GM12878 (cell line): ENCODE data around the gene CLIC5. TPM values are rescaled to one million over a fixed set of nuclear protein-coding genes. Genes with fewer than 3 reads are reported as not detected.

Source experiments
- ATAC-seq: fragments of 200-7000 bp; cut with Tn5 transposase; 3 replicates; pipeline ENCODE4 v1.9.1; 2020; ENCODE audit warnings: mild to moderate bottlenecking, moderate library complexity
- BruUV-seq: library from RNA; stranded (reverse); fragments of 400-500 nt; replicated peaks from 2 replicates; lab custom pipeline; 2021; lab: Mats Ljungman, UMichigan
- CTCF ChIA-PET: fragments of 300-600 bp; sonication (Branson Sonifier 250); formaldehyde crosslinking; extraction: SDS; loops from one replicate; lab custom pipeline; 2021; ENCODE audit warnings: inconsistent platforms; lab: Yijun Ruan, JAX
- POLR2A ChIA-PET: fragments of 350-600 bp; formaldehyde crosslinking; extraction: SDS; loops from one replicate; lab custom pipeline; 2021; ENCODE audit warnings: inconsistent platforms; lab: Charles Lee
- RAD21 ChIA-PET: fragments of 300-600 bp; sonication (Branson Sonifier 250); formaldehyde crosslinking; loops from one replicate; lab custom pipeline; 2023; ENCODE audit warnings: antibody characterized with exemption; ENCODE audit not compliant: unreplicated experiment; lab: Charles Lee
- SMC1A ChIA-PET: fragments of 300-600 bp; sonication (Branson Sonifier 250); formaldehyde crosslinking; loops from one replicate; lab custom pipeline; 2023; ENCODE audit not compliant: unreplicated experiment, uncharacterized antibody; lab: Charles Lee
- DNase-seq: peaks from one replicate; pipeline ENCODE4 v3.0.0-alpha.2; 2011; ENCODE audit warnings: low read depth, low spot score
- FAIRE-seq: peaks from 3 replicates; lab custom pipeline; 2011; peaks lifted over from hg19 to GRCh38; lab: Jason Lieb, UNC
- H2AFZ ChIP-seq: 2 replicates; pipeline ENCODE4 v1.6.0; 2011; ENCODE audit warnings: low read depth, low read length, control low read depth; ENCODE audit not compliant: control insufficient read depth
- H3K27ac ChIP-seq: 2 replicates; pipeline ENCODE4 v1.5.1; 2011; ENCODE audit warnings: control low read depth; ENCODE audit not compliant: control insufficient read depth, insufficient read depth
- H3K27me3 ChIP-seq, 2 experiments: replicated peaks in 1 of 2; 2 replicates each; pipeline versions ENCODE4 v1.6.0 to v1.6.1; 2011; ENCODE audit warnings: low read length in 1 of 2; ENCODE audit not compliant: control insufficient read depth in 2 of 2, insufficient read depth in 2 of 2
- H3K36me3 ChIP-seq, 2 experiments: 2 replicates each; pipeline ENCODE4 v1.5.1; 2011; ENCODE audit warnings: low read length in 1 of 2; ENCODE audit not compliant: control insufficient read depth in 2 of 2, insufficient read depth in 2 of 2
- H3K4me1 ChIP-seq: 2 replicates; pipeline ENCODE4 v1.6.1; 2011; ENCODE audit warnings: mild to moderate bottlenecking, low read length, moderate library complexity, mixed read lengths; ENCODE audit not compliant: control insufficient read depth, insufficient read depth
- H3K4me2 ChIP-seq: 2 replicates; pipeline ENCODE4 v1.6.0; 2011; ENCODE audit warnings: control low read depth; ENCODE audit not compliant: control insufficient read depth, insufficient read depth
- H3K4me3 ChIP-seq: fragments of 200-600 bp; sonication (generic); 2 replicates; pipeline ENCODE4 v1.5.1; 2016
- H3K79me2 ChIP-seq: 2 replicates; pipeline ENCODE4 v1.6.0; 2011; ENCODE audit warnings: low read length; ENCODE audit not compliant: control insufficient read depth, insufficient read depth
- H3K9ac ChIP-seq: 2 replicates; pipeline ENCODE4 v1.8.0; 2011; ENCODE audit warnings: low read length, control low read depth, mixed read lengths; ENCODE audit not compliant: control insufficient read depth, insufficient read depth
- H3K9me3 ChIP-seq: replicated peaks from 3 replicates; pipeline ENCODE4 v1.5.1; 2011; ENCODE audit warnings: mild to moderate bottlenecking, low read length; ENCODE audit not compliant: control insufficient read depth, insufficient read depth
- H4K20me1 ChIP-seq: 2 replicates; pipeline ENCODE4 v1.6.0; 2011; ENCODE audit not compliant: control insufficient read depth, insufficient read depth
- BCL3 ChIP-seq: IDR thresholded peaks from 2 replicates; pipeline ENCODE4 v1.6.1; 2011; ENCODE audit warnings: borderline replicate concordance, low read depth, mild to moderate bottlenecking, moderate library complexity, low read length; ENCODE audit not compliant: insufficient read depth, poor library complexity, severe bottlenecking
- BRCA1 ChIP-seq: IDR thresholded peaks from 2 replicates; pipeline ENCODE4 v1.6.1; 2011; ENCODE audit warnings: low read depth, low read length, improper control_type of control experiment
- CBX3 ChIP-seq: fragments of 200-600 bp; sonication (generic); IDR thresholded peaks from 2 replicates; pipeline ENCODE4 v1.6.1; 2016; ENCODE audit warnings: low read depth, borderline replicate concordance
- KLF5 ChIP-seq: fragments of 450-650 bp; IDR thresholded peaks from 2 replicates; pipeline ENCODE4 v1.6.1; 2014; ENCODE audit warnings: mild to moderate bottlenecking; ENCODE audit not compliant: partially characterized antibody
- MLLT1 ChIP-seq: fragments of 450-650 bp; IDR thresholded peaks from 2 replicates; pipeline ENCODE4 v1.6.1; 2016; ENCODE audit warnings: mild to moderate bottlenecking
- MTA2 ChIP-seq: fragments of 450-650 bp; IDR thresholded peaks from 2 replicates; pipeline ENCODE4 v1.6.1; 2016; ENCODE audit warnings: low read depth, mild to moderate bottlenecking, moderate library complexity
- TCF12 ChIP-seq: IDR thresholded peaks from 2 replicates; pipeline ENCODE4 v1.6.1; 2011; ENCODE audit warnings: low read depth, mild to moderate bottlenecking, low read length
- TCF7 ChIP-seq: IDR thresholded peaks from 2 replicates; pipeline ENCODE4 v1.6.1; 2014; ENCODE audit warnings: antibody characterized with exemption, borderline replicate concordance
- USF2 ChIP-seq: IDR thresholded peaks from 2 replicates; pipeline ENCODE4 v1.6.1; 2011; ENCODE audit warnings: low read depth, low read length, improper control_type of control experiment, borderline replicate concordance
- ZBTB33 ChIP-seq: fragments of 450-650 bp; IDR thresholded peaks from 2 replicates; pipeline ENCODE4 v1.6.1; 2017; ENCODE audit warnings: mild to moderate bottlenecking
- WGBS: methylation state at CpG from one replicate; pipeline ENCODE4 v1.1.6; 2016; ENCODE audit warnings: low lambda C conversion rate; ENCODE audit not compliant: insufficient replicate concordance, insufficient coverage; ENCODE audit errors: missing lambda C conversion rate; 5-methylcytosine and 5-hydroxymethylcytosine counted together
- in situ Hi-C: fragments of 300-500 bp; cut with MboI; formaldehyde crosslinking; loops from 9 replicates; pipeline ENCODE4 v1.14.3; 2018; ENCODE audit warnings: mixed read lengths
- intact Hi-C: fragments of 100-400 bp; cut with micrococcal nuclease; formaldehyde crosslinking; loops from one replicate; pipeline ENCODE4 v1.14.2; 2022; ENCODE audit not compliant: unreplicated experiment
- polyA plus RNA-seq, 11 experiments: library from polyadenylated mRNA; depleted of rRNA in 4 of 11; unstranded in 6 of 11; stranded (reverse) in 5 of 11; fragments of >200 nt; fragmentation: Nextera tagmentation in 4 of 11; fragmentation: Illumina TruSeq in 1 of 11; extraction: Ambion mirVana in 4 of 11; extraction: Trizol in 1 of 11; gene quantifications; 1 replicate in 1 of 11; 2 replicates in 10 of 11; pipeline versions ENCODE4 v1.2.1 to v1.2.3, GENCODE V29; 2011 to 2016; ENCODE audit warnings: inconsistent platforms in 2 of 11, missing spikeins in 2 of 11, low read depth in 1 of 11
- total RNA-seq, 4 experiments: library from RNA; depleted of rRNA in 3 of 4; stranded (reverse); fragments of >200 nt in 3 of 4; fragmentation: Illumina TruSeq in 1 of 4; extraction: Trizol in 1 of 4; gene quantifications; 2 replicates each; pipeline versions ENCODE4 v1.2.1 to v1.2.3, GENCODE V29; 2013 to 2021

The CLIC5 gene
- total and polyA plus RNA-seq, 10 of the 15 experiments (the other 5 are each of a cell fraction or from before 2014, with no cell fraction given) = 0.01 to 0.08 (median 0.02) TPM; not detected in 7

- TF ChIP-seq USF2 = no peak
- TF ChIP-seq BCL3 = no peak
- no peak for TF ChIP-seq KLF5
- TF ChIP-seq CBX3 = no peak
Measured at GRCh38 chr6:45956176-45956575, 59.5 kb downstream of the CLIC5 start (continued).

- no peak overlapping the region for H2AFZ ChIP-seq
- no peaks in the 10 kb centered on the region for H3K9me3 ChIP-seq
- H3K4me2 ChIP-seq = no peak overlapping the region
- POLR2A ChIA-PET = no interaction called here
- no TSS peak for BruUV-seq
- no peak for FAIRE-seq
- ATAC-seq = no peak
- SMC1A ChIA-PET = no interaction called here
- no peak overlapping the region for H3K4me3 ChIP-seq
- intact Hi-C loops (no loop called here), in situ Hi-C loops (no loop called here)
- H3K79me2 ChIP-seq = no peaks in the 10 kb centered on the region
- no peak for DNase-seq
- H3K27me3 ChIP-seq = peaks cover 0 to 2% of the 10 kb centered on the region in 2 experiments; a peak in 3 of 4 replicates
- TF ChIP-seq TCF7 = no peak
- no peak for TF ChIP-seq BRCA1
- no peak for TF ChIP-seq ZBTB33
- TF ChIP-seq TCF12 = no peak
- no peak for TF ChIP-seq MTA2
- TF ChIP-seq MLLT1 = no peak
- H3K27ac ChIP-seq = no peak overlapping the region
- no peaks in the 10 kb centered on the region for H3K4me1 ChIP-seq
- H3K36me3 ChIP-seq = no peaks in the 10 kb centered on the region
- H3K9ac ChIP-seq = no peak overlapping the region
- CTCF ChIA-PET = no interaction called here
- RAD21 ChIA-PET = no interaction called here
- 0% methylated on average over 1 of the region's 1 CpG for WGBS
- H4K20me1 ChIP-seq = no peaks in the 10 kb centered on the region
Measured at GRCh38 chr6:45955597-45955996, 60.1 kb downstream of the CLIC5 start.
